A549 (cell line): Measurements from ENCODE around the gene SPG11. TPM values are rescaled to one million over a fixed set of nuclear protein-coding genes. Genes with fewer than 3 reads are reported as not detected.
A peak's percentile ranks its signal among the peaks of the same experiment; 100 is the strongest.
"Not testable (repeated sequence)": the region's sequence is repeated elsewhere in the genome, so short reads cannot be mapped to it uniquely, and the experiment has no call there.

ENCODE experiments used
- ATAC-seq, 2 experiments: fragments of 200-7000 bp in 1 of 2; fragments of >200 bp in 1 of 2; cut with Nextera tagmentation in 1 of 2; cut with Tn5 transposase in 1 of 2; 3 replicates each; pipeline versions ENCODE4 v1.8.0 to v1.9.1; 2018 to 2020; ENCODE audit warnings: mild to moderate bottlenecking in 1 of 2, moderate library complexity in 1 of 2
- CTCF ChIA-PET: fragments of 300-600 bp; sonication (Branson Sonifier 250); formaldehyde crosslinking; extraction: SDS; loops from one replicate; lab custom pipeline; 2021; ENCODE audit warnings: antibody characterized with exemption, inconsistent platforms; lab: Yijun Ruan, JAX
- POLR2A ChIA-PET: fragments of 350-600 bp; formaldehyde crosslinking; extraction: SDS; loops from one replicate; lab custom pipeline; 2021; ENCODE audit warnings: antibody characterized with exemption, inconsistent platforms; lab: Yijun Ruan, JAX
- DNase-seq, 2 experiments: peaks; one replicate each; pipeline versions ENCODE4 v3.0.0 to v3.0.0-alpha.2; 2011 to 2016; ENCODE audit warnings: low read depth in 1 of 2, low spot score in 1 of 2
- FAIRE-seq: peaks from 2 replicates; lab custom pipeline; 2011; peaks lifted over from hg19 to GRCh38; lab: Jason Lieb, UNC
- H3K27ac ChIP-seq, 2 experiments: fragments of >200 bp; sonication (Bioruptor Twin); formaldehyde crosslinking; 3 replicates each; pipeline ENCODE4 v1.5.1; 2016 to 2017
- H3K4me1 ChIP-seq: fragments of >200 bp; sonication (Bioruptor Twin); formaldehyde crosslinking; 3 replicates; pipeline ENCODE4 v1.6.1; 2016
- H3K4me2 ChIP-seq: fragments of >200 bp; sonication (Bioruptor Twin); formaldehyde crosslinking; 3 replicates; pipeline ENCODE4 v1.6.1; 2016
- H3K4me3 ChIP-seq: fragments of >200 bp; sonication (Bioruptor Twin); formaldehyde crosslinking; 3 replicates; pipeline ENCODE4 v1.5.1; 2016
- H3K9me3 ChIP-seq: fragments of >200 bp; sonication (Bioruptor Twin); formaldehyde crosslinking; 3 replicates; pipeline ENCODE4 v1.6.1; 2016
- ATOH8 ChIP-seq: fragments of 250-450 bp; sonication (Bioruptor Pico); IDR thresholded peaks from 2 replicates; pipeline ENCODE4 v1.5.0; 2020; ENCODE audit warnings: low read depth, mild to moderate bottlenecking, moderate library complexity
- BHLHE40 ChIP-seq: IDR thresholded peaks from 2 replicates; pipeline ENCODE4 v1.6.1; 2012; ENCODE audit warnings: low read depth, low read length, inconsistent platforms
- CTCF ChIP-seq: fragments of >200 bp; sonication (Bioruptor Twin); formaldehyde crosslinking; IDR thresholded peaks from 3 replicates; pipeline ENCODE4 v1.5.1; 2016
- E2F6 ChIP-seq: IDR thresholded peaks from 2 replicates; pipeline ENCODE4 v1.6.1; 2012; ENCODE audit warnings: low read depth, borderline replicate concordance
- ELK1 ChIP-seq: fragments of 150-350 bp; IDR thresholded peaks from 2 replicates; pipeline ENCODE4 v1.6.1; 2014; ENCODE audit warnings: low read depth, mild to moderate bottlenecking, low read length
- FOXS1 ChIP-seq: fragments of 250-450 bp; sonication (Bioruptor Pico); IDR thresholded peaks from 2 replicates; pipeline ENCODE4 v1.5.0; 2020; ENCODE audit warnings: mild to moderate bottlenecking, moderate library complexity
- HDAC2 ChIP-seq: fragments of 200-600 bp; sonication (generic); IDR thresholded peaks from 2 replicates; pipeline ENCODE4 v1.6.1; 2016
- HEYL ChIP-seq: fragments of 250-450 bp; sonication (Bioruptor Pico); IDR thresholded peaks from 2 replicates; pipeline ENCODE4 v1.8.0; 2021; ENCODE audit warnings: mild to moderate bottlenecking, moderate library complexity
- HOXA7 ChIP-seq: fragments of 250-450 bp; sonication (Bioruptor Pico); IDR thresholded peaks from 2 replicates; pipeline ENCODE4 v1.5.0; 2020; ENCODE audit warnings: mild to moderate bottlenecking, moderate library complexity
- HOXB13 ChIP-seq: fragments of 250-450 bp; sonication (Bioruptor Pico); IDR thresholded peaks from 2 replicates; pipeline ENCODE4 v1.5.0; 2020; ENCODE audit warnings: low read depth, mild to moderate bottlenecking, moderate library complexity
- KDM1A ChIP-seq: fragments of 200-600 bp; sonication (generic); IDR thresholded peaks from 2 replicates; pipeline ENCODE4 v1.6.1; 2016; ENCODE audit warnings: low read depth, mild to moderate bottlenecking
- MAFK ChIP-seq: fragments of 450-650 bp; IDR thresholded peaks from 2 replicates; pipeline ENCODE4 v1.6.1; 2014; ENCODE audit not compliant: partially characterized antibody
- MAZ ChIP-seq: fragments of 150-350 bp; IDR thresholded peaks from 2 replicates; pipeline ENCODE4 v1.6.1; 2014; ENCODE audit warnings: antibody characterized with exemption, low read depth, low read length, borderline replicate concordance
- MYC ChIP-seq: IDR thresholded peaks from 2 replicates; pipeline ENCODE4 v1.6.1; 2012; ENCODE audit warnings: mild to moderate bottlenecking, inconsistent platforms, low read length, improper control_type of control experiment, borderline replicate concordance
- PHF8 ChIP-seq: fragments of 200-600 bp; sonication (generic); IDR thresholded peaks from 2 replicates; pipeline ENCODE4 v1.6.1; 2016; ENCODE audit warnings: low read depth, mild to moderate bottlenecking, antibody characterized with exemption, moderate library complexity, borderline replicate concordance
- RARB ChIP-seq: fragments of 250-450 bp; sonication (Bioruptor Pico); IDR thresholded peaks from 2 replicates; pipeline ENCODE4 v1.8.0; 2021; ENCODE audit warnings: mild to moderate bottlenecking, moderate library complexity
- RFX5 ChIP-seq: fragments of 450-650 bp; IDR thresholded peaks from 2 replicates; pipeline ENCODE4 v1.7.1; 2014; ENCODE audit warnings: antibody characterized with exemption, mild to moderate bottlenecking, moderate library complexity
- SREBF2 ChIP-seq: fragments of 450-650 bp; IDR thresholded peaks from 2 replicates; pipeline ENCODE4 v1.6.1; 2014; ENCODE audit warnings: mild to moderate bottlenecking, moderate library complexity
- TFCP2L1 ChIP-seq: fragments of 250-450 bp; sonication (Bioruptor Pico); IDR thresholded peaks from 2 replicates; pipeline ENCODE4 v1.5.0; 2021; ENCODE audit warnings: mild to moderate bottlenecking
- ZNF302 ChIP-seq: fragments of 250-450 bp; sonication (Bioruptor Pico); IDR thresholded peaks from 2 replicates; pipeline ENCODE4 v1.9.0; 2021; ENCODE audit warnings: inconsistent platforms, mild to moderate bottlenecking, moderate library complexity
- ZSCAN20 ChIP-seq: fragments of 250-450 bp; sonication (Bioruptor Pico); IDR thresholded peaks from 2 replicates; pipeline ENCODE4 v1.8.0; 2022; ENCODE audit warnings: mild to moderate bottlenecking, moderate library complexity
- WGBS: methylation state at CpG from one replicate; pipeline ENCODE4 v1.1.6; 2017; ENCODE audit errors: missing lambda C conversion rate; 5-methylcytosine and 5-hydroxymethylcytosine counted together
- polyA plus RNA-seq, 4 experiments: library from polyadenylated mRNA; depleted of rRNA in 3 of 4; stranded (reverse); fragments of >200 nt; fragmentation: RNase III in 1 of 4; extraction: RNeasy Plus Mini Kit Qiagen cat#74134 plus additional on column Dnase treatment in 1 of 4; gene quantifications; 2 replicates in 3 of 4; 3 replicates in 1 of 4; pipeline ENCODE4 v1.2.3, GENCODE V29; 2011 to 2017

Gene SPG11
- polyA plus RNA-seq, 2 of the 4 experiments (the other 2 are of a cell fraction), result 7.6 to 26.9 TPM

GRCh38 chr15:44545913-44546802, 117.3 kb downstream of the SPG11 start:
- ChIA-PET POLR2A (interaction anchor here (2.1 kb wide), 1 partner anchor 9 kb away, joined by 14 read pairs; the partner anchor contains the start of gene EIF3J), CTCF (interaction anchor here (0.8 to 2.4 kb wide), 6 partner anchors 9 to 108 kb away, joined by 3 to 11 read pairs (median 4); partner anchors contain the start of gene EIF3J)
- Histone ChIP-seq H3K27ac (no peak overlapping the region), H3K4me1 (peaks cover 23% of the 10 kb centered on the region), H3K4me2 (no peak overlapping the region), H3K4me3 (no peak overlapping the region), H3K9me3 (no peaks in the 10 kb centered on the region)
- ATAC-seq (peak; percentile 52 to 61; a peak in 5 of 6 replicates), FAIRE-seq (no peak), DNase-seq (no peak)
- 54% methylated on average over 5 of the region's 5 CpGs for WGBS
- TF ChIP-seq SREBF2, result no peak
- TF ChIP-seq HOXA7 (CRISPR knock-in tag), result no peak
- no peak for TF ChIP-seq ATOH8
- TF ChIP-seq CTCF, result peak; percentile 40; the same call in 2 of the 3 replicates

GRCh38 chr15:44544745-44545144, 118.7 kb downstream of the SPG11 start:
- POLR2A ChIA-PET, result interaction anchor here (0.7 kb wide), 1 partner anchor 169 kb away, joined by 7 read pairs; no protein-coding TSS in a partner anchor

GRCh38 chr15:44542596-44542995, 120.9 kb downstream of the SPG11 start:
- no peak overlapping the region for H3K4me2 ChIP-seq
- H3K4me3 ChIP-seq, result no peak overlapping the region
- H3K27ac ChIP-seq, result no peak overlapping the region
- FAIRE-seq, result no peak
- CTCF ChIA-PET, result interaction anchor here (2.0 kb wide), 1 partner anchor 10 kb away, joined by 6 read pairs; no protein-coding TSS in a partner anchor
- peaks cover 33% of the 10 kb centered on the region for H3K4me1 ChIP-seq
- TF ChIP-seq E2F6, result no peak
- no peak for TF ChIP-seq HEYL
- no peak for TF ChIP-seq FOXS1 (CRISPR knock-in tag)
- no peak for TF ChIP-seq PHF8
- no peak for TF ChIP-seq HDAC2
- no peak for TF ChIP-seq MAFK
- TF ChIP-seq ZSCAN20, result no peak
- TF ChIP-seq, all 56 proteins: peak for 0
- no peak for ATAC-seq
- H3K9me3 ChIP-seq, result no peaks in the 10 kb centered on the region
- POLR2A ChIA-PET, result no interaction called here
- no peak for DNase-seq

More at GRCh38 chr15:44544745-44545144, 118.7 kb downstream of the SPG11 start:
- H3K4me3 ChIP-seq, DNase-seq, H3K27ac ChIP-seq, FAIRE-seq, H3K9me3 ChIP-seq, H3K4me2 ChIP-seq: not testable (repeated sequence)
- H3K4me1 ChIP-seq, result peaks cover 28% of the 10 kb centered on the region
- WGBS, result 83% methylated on average over 5 of the region's 5 CpGs
- peak in 1 of 2 experiments; percentile 31; a peak in 2 of 6 replicates for ATAC-seq
- CTCF ChIA-PET, result interaction anchor here (1.3 to 2.4 kb wide), 3 partner anchors 11 to 14 kb away, joined by 4 to 11 read pairs (median 10); no protein-coding TSS in a partner anchor

GRCh38 chr15:44541282-44541958, 122.0 kb downstream of the SPG11 start:
- H3K27ac ChIP-seq, result peak overlapping the region in 1 of 2 experiments; percentile 37; a peak in 1 of 6 replicates
- ChIA-PET CTCF (interaction anchor here (0.6 to 2.0 kb wide), 2 partner anchors 9 to 11 kb away, joined by 6 read pairs; no protein-coding TSS in a partner anchor), POLR2A (no interaction called here)
- H3K4me1 ChIP-seq, result peaks cover 33% of the 10 kb centered on the region
- no peak for ATAC-seq
- peak in 1 of 2 experiments; percentile 17 for DNase-seq
- no peaks in the 10 kb centered on the region for H3K9me3 ChIP-seq
- FAIRE-seq, result no peak
- peak overlapping the region; percentile 45 for H3K4me2 ChIP-seq
- WGBS, result 96% methylated on average over 4 of the region's 4 CpGs
- no peak overlapping the region for H3K4me3 ChIP-seq
- TF ChIP-seq ELK1 (no peak), HOXB13 (CRISPR knock-in tag) (no peak), RFX5 (no peak), MAZ (no peak), KDM1A (no peak), TFCP2L1 (CRISPR knock-in tag) (no peak), ZNF302 (CRISPR knock-in tag) (no peak), E2F6 (no peak), RARB (CRISPR knock-in tag) (no peak), MYC (no peak), MAFK (no peak), HDAC2 (no peak), BHLHE40 (no peak)
